ENCODE data around the gene SEMA5A. TPM values are rescaled to one million over a fixed set of nuclear protein-coding genes. Genes with fewer than 3 reads are reported as not detected.

Gene SEMA5A
- total and polyA plus RNA-seq, 2 donors (not counting 1 experiment from before 2014, with no cell fraction given), result not detected

- H3K9ac ChIP-seq (ENCODE audit: low read length), result no peak overlapping the region
- no peak for TF ChIP-seq EZH2 (IDR thresholded peaks at IDR 0.05; ENCODE audit: borderline replicate concordance, insufficient read depth, low read depth, low read length, poor library complexity, severe bottlenecking)
- no peak for TF ChIP-seq CTCF (IDR thresholded peaks at IDR 0.05)
- no peaks in the 10 kb centered on the region for H3K27me3 ChIP-seq (replicated peaks in 1 of 4; ENCODE audit: control extremely low read depth in 1 of 4, control insufficient read depth in 3 of 4, insufficient read depth in 4 of 4, low read length in 3 of 4)
- Mint-ChIP-seq H3K27ac (no peak overlapping the region), H3K4me3 (no peak overlapping the region), H3K27me3 (no peaks in the 10 kb centered on the region), H3K4me1 (no peaks in the 10 kb centered on the region), H3K9me3 (ENCODE audit: insufficient read depth) (no peaks in the 10 kb centered on the region)
- no peak overlapping the region for H3K4me2 ChIP-seq (replicated peaks; ENCODE audit: low read depth, low read length, poor library complexity, severe bottlenecking)
- no peak overlapping the region for H3K4me3 ChIP-seq (ENCODE audit: control extremely low read depth in 1 of 5, extremely low read depth in 1 of 5, insufficient read depth in 1 of 5, low read depth in 2 of 5, low read length in 4 of 5)
- ChIA-PET CTCF (no interaction called here), POLR2A (no interaction called here)
- no peak overlapping the region for H3K27ac ChIP-seq (ENCODE audit: low read length in 2 of 2)
- H3K4me1 ChIP-seq (ENCODE audit: control insufficient read depth in 2 of 2, insufficient read depth in 2 of 2, low read length in 2 of 2), result no peaks in the 10 kb centered on the region
- ATAC-seq (ENCODE audit: low read depth) (no peak), DNase-seq (no peak)
- no peaks in the 10 kb centered on the region for H4K20me1 ChIP-seq (ENCODE audit: control insufficient read depth, insufficient read depth, low read length, poor library complexity, severe bottlenecking)
- no peak overlapping the region for H2AFZ ChIP-seq (ENCODE audit: insufficient read depth, low read depth, low read length, poor library complexity, severe bottlenecking)
- no peaks in the 10 kb centered on the region for H3K79me2 ChIP-seq (ENCODE audit: control insufficient read depth, insufficient read depth, low read length)
- peaks cover 0 to 4% (median 0%) of the 10 kb centered on the region in 3 donors for H3K9me3 ChIP-seq (ENCODE audit: control extremely low read depth in 1 of 3, control insufficient read depth in 2 of 3, insufficient read depth in 1 of 3, low read length in 2 of 3)
- WGBS (ENCODE audit: insufficient coverage), result 86% methylated on average over 2 of the region's 3 CpGs
- intact Hi-C loops (cut with micrococcal nuclease), result no loop called here
- H3K36me3 ChIP-seq (replicated peaks in 1 of 2; ENCODE audit: control extremely low read depth in 1 of 2, control insufficient read depth in 1 of 2, extremely low read depth in 1 of 2, insufficient read depth in 2 of 2, low read length in 1 of 2), result no peaks in the 10 kb centered on the region
These were observed 14.1 kb upstream of the SEMA5A start for GRCh38 chr5:9559965-9560364.

- Histone ChIP-seq H3K9ac (ENCODE audit: low read length) (no peak overlapping the region), H4K20me1 (ENCODE audit: control insufficient read depth, insufficient read depth, low read length, poor library complexity, severe bottlenecking) (no peaks in the 10 kb centered on the region), H3K27ac (ENCODE audit: low read length in 2 of 2) (no peak overlapping the region), H3K36me3 (replicated peaks in 1 of 2; ENCODE audit: control extremely low read depth in 1 of 2, control insufficient read depth in 1 of 2, extremely low read depth in 1 of 2, insufficient read depth in 2 of 2, low read length in 1 of 2) (no peaks in the 10 kb centered on the region), H3K4me1 (ENCODE audit: control insufficient read depth in 2 of 2, insufficient read depth in 2 of 2, low read length in 2 of 2) (no peaks in the 10 kb centered on the region), H3K79me2 (ENCODE audit: control insufficient read depth, insufficient read depth, low read length) (no peaks in the 10 kb centered on the region), H3K4me3 (ENCODE audit: control extremely low read depth in 1 of 5, extremely low read depth in 1 of 5, insufficient read depth in 1 of 5, low read depth in 2 of 5, low read length in 4 of 5) (no peak overlapping the region), H3K27me3 (replicated peaks in 1 of 4; ENCODE audit: control extremely low read depth in 1 of 4, control insufficient read depth in 3 of 4, insufficient read depth in 4 of 4, low read length in 3 of 4) (no peaks in the 10 kb centered on the region), H2AFZ (ENCODE audit: insufficient read depth, low read depth, low read length, poor library complexity, severe bottlenecking) (no peak overlapping the region), H3K4me2 (replicated peaks; ENCODE audit: low read depth, low read length, poor library complexity, severe bottlenecking) (no peak overlapping the region), H3K9me3 (ENCODE audit: control extremely low read depth in 1 of 3, control insufficient read depth in 2 of 3, insufficient read depth in 1 of 3, low read length in 2 of 3) (peaks cover 0 to 4% (median 0%) of the 10 kb centered on the region in 3 donors)
- no peak overlapping the region for H3K4me3 Mint-ChIP-seq
- no peaks in the 10 kb centered on the region for H3K9me3 Mint-ChIP-seq (ENCODE audit: insufficient read depth)
- no peak for ATAC-seq (ENCODE audit: low read depth)
- no peak overlapping the region for H3K27ac Mint-ChIP-seq
- CTCF ChIA-PET, result no interaction called here
- POLR2A ChIA-PET, result no interaction called here
- DNase-seq, result no peak
- WGBS (ENCODE audit: insufficient coverage), result 78% methylated on average over 1 of the region's 5 CpGs
- intact Hi-C loops (cut with micrococcal nuclease), result no loop called here
- TF ChIP-seq CTCF (IDR thresholded peaks at IDR 0.05), result no peak
- TF ChIP-seq EZH2 (IDR thresholded peaks at IDR 0.05; ENCODE audit: borderline replicate concordance, insufficient read depth, low read depth, low read length, poor library complexity, severe bottlenecking), result no peak
- H3K4me1 Mint-ChIP-seq, result no peaks in the 10 kb centered on the region
- H3K27me3 Mint-ChIP-seq, result no peaks in the 10 kb centered on the region
These were observed 12.6 kb upstream of the SEMA5A start for GRCh38 chr5:9558319-9558965.

Measured in B cell (primary cell).